ENCODE results near the gene RCHY1. TPM values are rescaled to one million over a fixed set of nuclear protein-coding genes. Genes with fewer than 3 reads are reported as not detected.
A peak's percentile ranks its signal among the peaks of the same experiment; 100 is the strongest.

The RCHY1 gene
- polyA plus RNA-seq, 3 donors from 2014 or later, result 31.8 to 39.0 (median 34.5) TPM

GRCh38 chr4:75505630-75506029 is 8.6 kb downstream of the RCHY1 start:
- no peaks in the 10 kb centered on the region for H3K9me3 Mint-ChIP-seq
- H3K27me3 Mint-ChIP-seq (ENCODE audit: low read depth in 3 of 3), result peaks cover 0 to 2% (median 0%) of the 10 kb centered on the region in 3 donors
- no peak for DNase-seq
- peaks cover 34 to 41% of the 10 kb centered on the region in 2 donors for H3K4me1 Mint-ChIP-seq
- peaks cover 5 to 18% (median 14%) of the 10 kb centered on the region in 3 donors for H3K36me3 Mint-ChIP-seq
- H3K4me3 Mint-ChIP-seq, result no peak overlapping the region
- H3K27ac Mint-ChIP-seq, result peak overlapping the region in 2 of 6 donors; percentile 31 to 64

- Mint-ChIP-seq H3K27me3 (ENCODE audit: low read depth in 3 of 3) (peaks cover 0 to 2% (median 0%) of the 10 kb centered on the region in 3 donors), H3K4me1 (peaks cover 25 to 67% of the 10 kb centered on the region in 2 donors), H3K4me3 (no peak overlapping the region), H3K9me3 (no peaks in the 10 kb centered on the region), H3K27ac (no peak overlapping the region), H3K36me3 (peaks cover 25 to 34% (median 31%) of the 10 kb centered on the region in 3 donors)
- no peak for DNase-seq
Measured at GRCh38 chr4:75502671-75503070, 11.5 kb downstream of the RCHY1 start.

GRCh38 chr4:75499900-75500299 is 14.3 kb downstream of the RCHY1 start:
- Mint-ChIP-seq H3K4me1 (peaks cover 30 to 69% of the 10 kb centered on the region in 2 donors), H3K9me3 (no peaks in the 10 kb centered on the region), H3K36me3 (peaks cover 23 to 27% (median 26%) of the 10 kb centered on the region in 3 donors), H3K27ac (no peak overlapping the region), H3K27me3 (ENCODE audit: low read depth in 3 of 3) (no peaks in the 10 kb centered on the region), H3K4me3 (no peak overlapping the region)
- no peak for DNase-seq

GRCh38 chr4:75498041-75498440 is 16.2 kb downstream of the RCHY1 start:
- no peaks in the 10 kb centered on the region for H3K27me3 Mint-ChIP-seq (ENCODE audit: low read depth in 3 of 3)
- no peak overlapping the region for H3K4me3 Mint-ChIP-seq
- no peak for DNase-seq
- H3K4me1 Mint-ChIP-seq, result peaks cover 30 to 71% of the 10 kb centered on the region in 2 donors
- peaks cover 20 to 29% (median 27%) of the 10 kb centered on the region in 3 donors for H3K36me3 Mint-ChIP-seq
- H3K9me3 Mint-ChIP-seq, result no peaks in the 10 kb centered on the region
- peak overlapping the region in 4 of 6 donors; percentile 32 to 65 (median 56) for H3K27ac Mint-ChIP-seq

GRCh38 chr4:75497133-75497532 is 17.1 kb downstream of the RCHY1 start:
- Mint-ChIP-seq H3K4me3 (no peak overlapping the region), H3K4me1 (peaks cover 30 to 65% of the 10 kb centered on the region in 2 donors), H3K9me3 (no peaks in the 10 kb centered on the region), H3K27me3 (ENCODE audit: low read depth in 3 of 3) (no peaks in the 10 kb centered on the region), H3K27ac (no peak overlapping the region), H3K36me3 (peaks cover 23 to 33% (median 27%) of the 10 kb centered on the region in 3 donors)
- no peak for DNase-seq

- peaks cover 30 to 68% of the 10 kb centered on the region in 2 donors for H3K4me1 Mint-ChIP-seq
- DNase-seq, result no peak
- H3K4me3 Mint-ChIP-seq, result no peak overlapping the region
- peaks cover 26 to 37% (median 29%) of the 10 kb centered on the region in 3 donors for H3K36me3 Mint-ChIP-seq
- H3K27me3 Mint-ChIP-seq (ENCODE audit: low read depth in 3 of 3), result no peaks in the 10 kb centered on the region
- peak overlapping the region in 5 of 6 donors; percentile 13 to 57 (median 24) for H3K27ac Mint-ChIP-seq
- H3K9me3 Mint-ChIP-seq, result no peaks in the 10 kb centered on the region
Measured at GRCh38 chr4:75496406-75496805, 17.8 kb downstream of the RCHY1 start.

GRCh38 chr4:75495476-75495875 is 18.7 kb downstream of the RCHY1 start:
- H3K36me3 Mint-ChIP-seq, result peaks cover 29 to 41% (median 31%) of the 10 kb centered on the region in 3 donors
- no peaks in the 10 kb centered on the region for H3K9me3 Mint-ChIP-seq
- H3K4me1 Mint-ChIP-seq, result peaks cover 30 to 72% of the 10 kb centered on the region in 2 donors
- no peaks in the 10 kb centered on the region for H3K27me3 Mint-ChIP-seq (ENCODE audit: low read depth in 3 of 3)
- H3K4me3 Mint-ChIP-seq, result no peak overlapping the region
- H3K27ac Mint-ChIP-seq, result peak overlapping the region in 4 of 6 donors; percentile 23 to 68 (median 49)
- no peak for DNase-seq

GRCh38 chr4:75494563-75494962 is 19.6 kb downstream of the RCHY1 start:
- Mint-ChIP-seq H3K9me3 (no peaks in the 10 kb centered on the region), H3K27ac (peak overlapping the region; percentile 11 to 68 (median 40)), H3K36me3 (peaks cover 27 to 42% (median 28%) of the 10 kb centered on the region in 3 donors), H3K4me3 (no peak overlapping the region), H3K27me3 (ENCODE audit: low read depth in 3 of 3) (no peaks in the 10 kb centered on the region), H3K4me1 (peaks cover 30 to 63% of the 10 kb centered on the region in 2 donors)
- DNase-seq, result no peak

DNA sequence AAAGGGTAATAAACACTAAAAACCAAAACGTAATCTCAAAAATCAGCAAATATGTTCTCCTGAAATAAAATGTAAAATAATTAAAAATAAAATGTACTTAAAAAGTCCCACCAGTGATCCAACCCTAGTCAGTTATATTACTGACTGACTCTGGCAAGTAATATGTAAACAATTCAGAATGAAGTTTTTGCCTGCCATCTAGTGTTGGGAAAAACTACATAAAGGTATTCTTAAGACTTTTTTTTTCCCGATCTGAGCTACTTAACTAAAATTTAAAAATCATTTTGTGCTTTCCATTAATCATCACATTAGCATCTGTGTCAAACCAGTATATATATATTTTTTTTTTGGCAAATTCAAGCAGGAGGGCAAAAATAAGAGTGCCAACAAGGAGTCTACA is 24.0 kb downstream of the RCHY1 start:
- Mint-ChIP-seq H3K4me3 (no peak overlapping the region), H3K27ac (peak overlapping the region in 1 of 6 donors; percentile 10), H3K27me3 (ENCODE audit: low read depth in 3 of 3) (no peaks in the 10 kb centered on the region), H3K9me3 (no peaks in the 10 kb centered on the region), H3K36me3 (peaks cover 4 to 25% (median 9%) of the 10 kb centered on the region in 3 donors), H3K4me1 (peaks cover 1 to 19% of the 10 kb centered on the region in 2 donors)
- DNase-seq, result no peak

DNA sequence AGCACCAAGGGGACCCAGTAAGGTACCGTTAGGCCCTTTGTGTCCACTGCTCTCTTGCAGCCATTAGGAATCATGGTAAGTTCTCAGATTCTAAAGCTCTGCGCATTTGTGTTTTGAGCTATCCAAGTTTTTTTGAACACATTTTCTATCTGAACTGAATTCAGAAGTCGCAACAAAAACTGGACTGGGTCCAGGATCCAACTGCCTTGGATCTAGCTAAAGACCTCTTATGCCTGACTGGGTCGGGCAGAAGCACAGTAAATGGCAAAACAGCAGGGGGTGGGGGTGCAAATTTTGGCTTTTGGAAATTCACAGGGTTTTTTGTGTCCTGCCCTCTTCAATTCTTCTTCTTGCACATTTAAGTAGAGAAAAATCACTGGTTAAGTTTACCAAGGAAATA is 30.0 kb downstream of the RCHY1 start:
- no peaks in the 10 kb centered on the region for H3K4me1 Mint-ChIP-seq
- no peak for DNase-seq
- no peak overlapping the region for H3K4me3 Mint-ChIP-seq
- H3K36me3 Mint-ChIP-seq, result peaks cover 20 to 31% (median 22%) of the 10 kb centered on the region in 3 donors
- peak overlapping the region in 1 of 6 donors; percentile 28 for H3K27ac Mint-ChIP-seq
- no peaks in the 10 kb centered on the region for H3K9me3 Mint-ChIP-seq
- H3K27me3 Mint-ChIP-seq (ENCODE audit: low read depth in 3 of 3), result no peaks in the 10 kb centered on the region

- no peak for DNase-seq
- Mint-ChIP-seq H3K4me3 (no peak overlapping the region), H3K9me3 (no peaks in the 10 kb centered on the region), H3K36me3 (peaks cover 47 to 70% (median 53%) of the 10 kb centered on the region in 3 donors), H3K4me1 (peaks cover 2 to 19% of the 10 kb centered on the region in 2 donors), H3K27ac (no peak overlapping the region), H3K27me3 (ENCODE audit: low read depth in 3 of 3) (no peaks in the 10 kb centered on the region)
Measured at GRCh38 chr4:75477201-75477600, 37.0 kb downstream of the RCHY1 start.

DNA sequence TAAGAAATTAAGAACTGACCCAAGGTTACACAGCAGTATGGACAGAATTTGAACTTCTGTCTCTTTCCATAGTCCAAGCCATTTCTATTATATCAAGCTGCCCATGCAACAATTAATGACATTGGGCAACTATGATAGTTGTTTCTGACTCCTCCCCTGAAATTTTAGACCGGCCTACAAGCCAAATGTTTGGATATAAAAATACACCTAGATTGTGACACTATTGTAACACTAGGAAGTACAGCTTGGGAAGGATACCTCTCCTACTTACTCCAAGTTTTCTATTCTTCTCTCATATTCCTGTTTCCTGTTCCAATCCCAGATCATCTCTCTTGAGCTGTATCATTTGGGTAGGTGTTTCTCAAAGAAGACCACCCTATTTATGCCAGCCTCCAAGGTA is 43.5 kb downstream of the RCHY1 start:
- Mint-ChIP-seq H3K4me3 (no peak overlapping the region), H3K27ac (no peak overlapping the region), H3K27me3 (ENCODE audit: low read depth in 3 of 3) (no peaks in the 10 kb centered on the region), H3K4me1 (peaks cover 1 to 9% of the 10 kb centered on the region in 2 donors), H3K9me3 (no peaks in the 10 kb centered on the region), H3K36me3 (peaks cover 9 to 23% (median 13%) of the 10 kb centered on the region in 3 donors)
- no peak for DNase-seq

DNA sequence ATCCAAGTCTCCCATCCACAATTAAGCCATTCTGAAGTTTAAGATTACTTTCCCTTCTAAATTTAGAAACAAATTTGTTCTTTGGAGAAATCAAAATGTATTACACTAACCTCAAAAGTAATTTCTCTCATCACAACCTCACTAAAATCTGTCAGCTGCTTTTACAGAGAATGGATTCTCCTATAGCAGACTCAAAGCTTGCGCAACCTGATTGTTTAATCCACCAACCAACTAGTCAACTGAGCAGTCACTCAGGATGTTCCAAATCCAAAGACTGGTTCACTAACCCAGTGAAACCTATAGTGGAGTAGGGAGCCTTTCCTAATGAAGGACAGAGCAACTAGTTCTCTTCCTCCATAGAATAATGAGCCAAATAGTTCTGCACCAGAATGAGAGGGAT is 44.3 kb downstream of the RCHY1 start:
- DNase-seq, result no peak
- Mint-ChIP-seq H3K27ac (peak overlapping the region in 1 of 6 donors; percentile 15), H3K36me3 (peaks cover 1 to 16% (median 15%) of the 10 kb centered on the region in 3 donors), H3K4me3 (no peak overlapping the region), H3K9me3 (no peaks in the 10 kb centered on the region), H3K27me3 (ENCODE audit: low read depth in 3 of 3) (peaks cover 0 to 3% (median 0%) of the 10 kb centered on the region in 3 donors), H3K4me1 (peaks cover 0 to under 1% of the 10 kb centered on the region in 2 donors)

GRCh38 chr4:75457365-75457764 is 56.8 kb downstream of the RCHY1 start:
- Mint-ChIP-seq H3K4me3 (no peak overlapping the region), H3K36me3 (peaks cover 0 to 3% (median 0%) of the 10 kb centered on the region in 3 donors), H3K27me3 (ENCODE audit: low read depth in 3 of 3) (peaks cover 0 to 9% (median 3%) of the 10 kb centered on the region in 3 donors), H3K27ac (no peak overlapping the region), H3K9me3 (no peaks in the 10 kb centered on the region), H3K4me1 (no peaks in the 10 kb centered on the region)
- DNase-seq, result no peak

DNA sequence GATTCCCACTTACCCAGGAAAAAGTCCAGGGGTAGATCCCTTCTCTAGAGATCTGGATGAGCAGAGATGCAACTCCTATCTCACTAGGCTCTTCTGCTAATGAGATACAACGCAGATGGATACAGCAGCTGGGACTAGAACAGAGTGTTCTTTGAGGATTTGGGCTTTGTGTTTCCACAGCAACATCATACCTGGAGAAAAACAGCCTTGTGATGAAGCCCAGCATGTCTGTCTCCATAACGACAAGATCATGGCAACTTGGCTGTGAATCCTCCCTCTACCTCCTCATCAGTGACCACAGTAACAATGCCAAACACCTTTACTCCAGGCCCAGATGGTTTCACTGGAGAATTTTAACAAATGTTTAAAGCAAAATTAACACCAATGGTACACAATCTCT is 80.1 kb downstream of the RCHY1 start:
- peaks cover 0 to 28% (median 5%) of the 10 kb centered on the region in 6 donors for H3K9me3 Mint-ChIP-seq
- peaks cover 0 to 4% (median 0%) of the 10 kb centered on the region in 3 donors for H3K36me3 Mint-ChIP-seq
- peaks cover 4 to 15% (median 7%) of the 10 kb centered on the region in 3 donors for H3K27me3 Mint-ChIP-seq (ENCODE audit: low read depth in 3 of 3)
- no peak for DNase-seq
- H3K4me3 Mint-ChIP-seq, result no peak overlapping the region
- H3K4me1 Mint-ChIP-seq, result no peaks in the 10 kb centered on the region
- no peak overlapping the region for H3K27ac Mint-ChIP-seq
